ENCODE data around the gene RPH3AL.

- TF ChIP-seq GATA3 (IDR thresholded peaks at IDR 0.05; ENCODE audit: low read depth, low read length) (no peak), GATA2 (IDR thresholded peaks at IDR 0.05; ENCODE audit: low read depth, low read length) (no peak)
Observed at GRCh38 chr17:321386-321941, 31.1 kb downstream of the RPH3AL start.

All from SH-SY5Y (cell line).